ENCODE data around the gene CYP2R1.

DNA sequence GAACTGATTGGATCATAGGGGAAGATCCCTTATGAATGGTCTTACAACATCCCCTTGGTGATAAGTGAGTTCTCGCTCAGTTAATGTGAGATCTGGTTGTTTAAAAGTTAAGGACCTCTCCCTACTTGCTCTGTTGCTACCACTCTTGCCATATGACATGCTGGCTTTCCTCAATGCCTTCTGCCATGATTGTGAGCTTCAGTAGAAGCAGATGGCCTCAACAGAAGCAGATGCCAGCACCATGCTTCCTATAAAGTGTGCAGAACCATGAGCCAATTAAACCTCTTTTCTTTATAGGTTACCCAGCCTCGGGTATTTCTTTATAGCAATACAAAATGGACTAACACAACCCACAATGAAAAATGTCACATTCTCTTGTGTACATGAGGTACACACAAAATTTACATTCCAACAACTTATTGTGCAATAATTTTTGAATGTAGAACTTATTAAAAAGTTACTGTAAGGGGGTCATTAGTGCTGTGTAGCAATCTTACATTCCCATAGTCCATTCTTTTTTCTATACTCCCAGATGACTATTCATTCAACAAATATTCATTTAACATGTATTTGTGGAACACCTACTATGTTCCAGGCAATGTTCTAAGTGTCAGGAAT lies 10.3 kb downstream of the CYP2R1 start:
- TF ChIP-seq, protein P1, sequence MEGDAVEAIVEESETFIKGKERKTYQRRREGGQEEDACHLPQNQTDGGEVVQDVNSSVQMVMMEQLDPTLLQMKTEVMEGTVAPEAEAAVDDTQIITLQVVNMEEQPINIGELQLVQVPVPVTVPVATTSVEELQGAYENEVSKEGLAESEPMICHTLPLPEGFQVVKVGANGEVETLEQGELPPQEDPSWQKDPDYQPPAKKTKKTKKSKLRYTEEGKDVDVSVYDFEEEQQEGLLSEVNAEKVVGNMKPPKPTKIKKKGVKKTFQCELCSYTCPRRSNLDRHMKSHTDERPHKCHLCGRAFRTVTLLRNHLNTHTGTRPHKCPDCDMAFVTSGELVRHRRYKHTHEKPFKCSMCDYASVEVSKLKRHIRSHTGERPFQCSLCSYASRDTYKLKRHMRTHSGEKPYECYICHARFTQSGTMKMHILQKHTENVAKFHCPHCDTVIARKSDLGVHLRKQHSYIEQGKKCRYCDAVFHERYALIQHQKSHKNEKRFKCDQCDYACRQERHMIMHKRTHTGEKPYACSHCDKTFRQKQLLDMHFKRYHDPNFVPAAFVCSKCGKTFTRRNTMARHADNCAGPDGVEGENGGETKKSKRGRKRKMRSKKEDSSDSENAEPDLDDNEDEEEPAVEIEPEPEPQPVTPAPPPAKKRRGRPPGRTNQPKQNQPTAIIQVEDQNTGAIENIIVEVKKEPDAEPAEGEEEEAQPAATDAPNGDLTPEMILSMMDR (IDR thresholded peaks at IDR 0.05; ENCODE audit: poor library complexity, severe bottlenecking), result no peak
- no peak for TF ChIP-seq POLR2AphosphoS5 (IDR thresholded peaks at IDR 0.05)
- TF ChIP-seq TAF1 (IDR thresholded peaks at IDR 0.05; ENCODE audit: low read depth), result no peak
- no peak for TF ChIP-seq EZH2 (IDR thresholded peaks at IDR 0.05; ENCODE audit: borderline replicate concordance, insufficient read depth, low read length, poor library complexity, severe bottlenecking)
